ENCODE results near the gene RHOJ. TPM values are rescaled to one million over a fixed set of nuclear protein-coding genes. Genes with fewer than 3 reads are reported as not detected.

RHOJ gene
- total and polyA plus RNA-seq, 2 of the 8 experiments (the other 6 are each of a cell fraction or from before 2014, with no cell fraction given), result 0.11 TPM; not detected in 1

DNA sequence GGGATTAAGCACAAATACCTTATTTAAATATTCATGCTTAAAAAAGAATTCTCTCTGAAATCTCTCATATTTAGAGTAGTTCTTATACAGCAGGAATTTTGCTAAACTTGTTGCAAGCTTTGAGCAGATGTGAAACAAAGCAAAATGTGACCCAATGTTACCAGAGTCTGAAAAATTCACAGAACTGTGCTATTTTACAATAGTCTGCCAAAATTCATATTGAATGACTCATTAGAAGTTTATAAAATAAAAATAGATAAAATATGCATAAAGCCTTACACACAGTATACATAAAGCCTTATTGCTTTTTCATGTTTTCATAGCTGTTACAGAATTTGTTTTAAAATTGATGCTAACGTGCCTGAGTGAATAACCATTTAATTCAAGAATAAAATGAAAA is 17.8 kb upstream of the RHOJ start (continued):
- TF ChIP-seq PHF8 (conservative IDR thresholded peaks at IDR 0.05; ENCODE audit: low read depth, low read length), result no peak
- no peak for TF ChIP-seq NRF1 (IDR thresholded peaks at IDR 0.05; ENCODE audit: low read depth, low read length)
- no peak for TF ChIP-seq SIN3A (conservative IDR thresholded peaks at IDR 0.05 in 1 of 2, IDR thresholded peaks at IDR 0.05 in 1 of 2; ENCODE audit: low read depth in 1 of 2, low read length in 2 of 2)
- TF ChIP-seq CHD2 (IDR thresholded peaks at IDR 0.05; ENCODE audit: low read length), result no peak
- no peak for TF ChIP-seq JUN (IDR thresholded peaks at IDR 0.05; ENCODE audit: low read depth, low read length)

All from H1 (cell line).